Pancreas (tissue), 10 donors: Measurements from ENCODE around the gene ASTN2. TPM values are rescaled to one million over a fixed set of nuclear protein-coding genes. Genes with fewer than 3 reads are reported as not detected.

ENCODE experiments used
- ATAC-seq, 4 donors: fragments of 200-7000 bp; cut with Tn5 transposase; one replicate each; pipeline versions ENCODE4 v1.8.0 to v1.9.1; 2020; ENCODE audit warnings: mild to moderate bottlenecking in 4 of 4, moderate library complexity in 4 of 4
- DNase-seq, 6 donors: peaks; one replicate each; pipeline ENCODE4 v3.0.0-alpha.2; 2020
- FAIRE-seq: peaks from 2 replicates; lab custom pipeline; 2012; peaks lifted over from hg19 to GRCh38; lab: Jason Lieb, UNC
- H3K27ac ChIP-seq, 4 donors: fragments of 200-600 bp; sonication (generic); 1 replicate in 3 of 4; 2 replicates in 1 of 4; pipeline versions ENCODE4 v1.5.0 to v1.8.0; 2020
- H3K27me3 ChIP-seq, 4 donors: fragments of 200-600 bp; one replicate each; pipeline ENCODE4 v1.8.0; 2021
- H3K36me3 ChIP-seq, 3 donors: fragments of 200-600 bp; sonication (generic) in 1 of 3; one replicate each; pipeline versions ENCODE4 v1.5.0 to v1.8.0; 2020 to 2021
- H3K4me1 ChIP-seq, 3 donors: fragments of 200-600 bp; one replicate each; pipeline ENCODE4 v1.8.0; 2021
- H3K4me3 ChIP-seq, 4 donors: fragments of 200-600 bp; sonication (generic) in 2 of 4; one replicate each; pipeline versions ENCODE4 v1.5.0 to v1.8.0; 2020 to 2021
- H3K9me3 ChIP-seq, 4 donors: fragments of 200-600 bp; one replicate each; pipeline ENCODE4 v1.8.0; 2021
- CTCF ChIP-seq, 4 donors: fragments of 200-600 bp; sonication (generic) in 3 of 4; IDR thresholded peaks; one replicate each; pipeline versions ENCODE4 v1.5.0 to v1.8.0; 2021; ENCODE audit warnings: antibody characterized with exemption in 4 of 4
- WGBS, 2 donors: extraction: QIAGEN DNeasy Blood & Tissue Kit; methylation state at CpG; one replicate each; pipeline ENCODE4 v1.1.7; 2013; 5-methylcytosine and 5-hydroxymethylcytosine counted together
- intact Hi-C, 3 donors: fragments of 100-400 bp; cut with DNase I; formaldehyde crosslinking; loops; one replicate each; pipeline versions ENCODE4 v1.11.1 to v1.14.2; 2022
- polyA plus RNA-seq, 2 donors: library from polyadenylated mRNA; stranded (reverse); fragments of 200-250 nt; gene quantifications; one replicate each; pipeline ENCODE4 v1.2.3, GENCODE V29; 2013
- total RNA-seq, 6 donors: library from RNA; stranded (reverse); fragmentation: NEBNext Ultra II Directional in 4 of 6; extraction: Animal tissue kit (Norgen Biotek cat#: 25700) in 4 of 6; gene quantifications; one replicate each; pipeline versions ENCODE4 v1.2.1 to v1.2.4, GENCODE V29; 2021 to 2023
- donor health status: healthy with polysubstance abuse.
- donor health status: DM: no; HTN: no; CAD: no; lungs with moderate emphysema.
- donor health status: DM: no; HTN: no; CAD: no.
- donor health status: control.
- donor health status: control.
- donor health status: Bipolar disorder and iron deficiency.
- donor health status: DM: yes; HTN: yes; CAD: no.
- donor health status: DM: no; HTN: no; CAD: no.
- donor health status: DM: no; HTN: no; CAD: no.
- donor health status: DM: yes; HTN: yes; CAD: no.

Gene ASTN2
- total and polyA plus RNA-seq, 8 donors = 1.3 to 11.9 (median 6.7) TPM

GRCh38 chr9:116466271-116467235 is 948.3 kb downstream of the ASTN2 start:
- H3K4me1 ChIP-seq = peaks cover 0 to 31% (median 26%) of the 10 kb centered on the region in 3 donors
- no peaks in the 10 kb centered on the region for H3K9me3 ChIP-seq
- peak in 3 of 6 donors; percentile 35 to 66 (median 42) for DNase-seq
- peak overlapping the region in 3 of 4 donors; percentile 15 to 63 (median 52) for H3K27ac ChIP-seq
- WGBS, 2 donors = 48 to 51% methylated on average over 5 of the region's 5 CpGs
- ATAC-seq = peak; percentile 79 to 88 (median 85)
- intact Hi-C loops = no loop called here
- FAIRE-seq = no peak
- H3K27me3 ChIP-seq = no peaks in the 10 kb centered on the region
- H3K36me3 ChIP-seq = no peaks in the 10 kb centered on the region
- TF ChIP-seq CTCF (IDR thresholded peaks at IDR 0.05) = no peak
- no peak overlapping the region for H3K4me3 ChIP-seq

- H3K27ac ChIP-seq = peak overlapping the region in 3 of 4 donors; percentile 13 to 63 (median 52)
- no peaks in the 10 kb centered on the region for H3K9me3 ChIP-seq
- peaks cover 0 to 31% (median 26%) of the 10 kb centered on the region in 3 donors for H3K4me1 ChIP-seq
- H3K36me3 ChIP-seq = no peaks in the 10 kb centered on the region
- FAIRE-seq = no peak
- peak in 1 of 6 donors; percentile 22 for DNase-seq
- TF ChIP-seq CTCF (IDR thresholded peaks at IDR 0.05) = no peak
- 42 to 45% methylated on average over 9 of the region's 9 CpGs for WGBS, 2 donors
- intact Hi-C loops = no loop called here
- no peak overlapping the region for H3K4me3 ChIP-seq
- no peaks in the 10 kb centered on the region for H3K27me3 ChIP-seq
- ATAC-seq = peak; percentile 5 to 52 (median 20)
Measured at GRCh38 chr9:116465576-116466270, 949.1 kb downstream of the ASTN2 start.

GRCh38 chr9:116464987-116465571 is 949.8 kb downstream of the ASTN2 start:
- Histone ChIP-seq H3K9me3 (no peaks in the 10 kb centered on the region), H3K4me3 (no peak overlapping the region), H3K27ac (peak overlapping the region in 3 of 4 donors; percentile 13 to 63 (median 52)), H3K4me1 (peaks cover 0 to 31% (median 26%) of the 10 kb centered on the region in 3 donors), H3K36me3 (no peaks in the 10 kb centered on the region), H3K27me3 (no peaks in the 10 kb centered on the region)
- intact Hi-C loops = no loop called here
- DNase-seq (peak; percentile 49 to 86 (median 78)), FAIRE-seq (no peak), ATAC-seq (peak; percentile 81 to 91 (median 88))
- no peak for TF ChIP-seq CTCF (IDR thresholded peaks at IDR 0.05)
- WGBS, 2 donors = 32 to 40% methylated on average over 12 of the region's 12 CpGs

GRCh38 chr9:116464423-116464822 is 950.4 kb downstream of the ASTN2 start:
- Histone ChIP-seq H3K36me3 (no peaks in the 10 kb centered on the region), H3K27ac (peak overlapping the region in 2 of 4 donors; percentile 52 to 63), H3K4me1 (peaks cover 0 to 31% (median 26%) of the 10 kb centered on the region in 3 donors), H3K27me3 (no peaks in the 10 kb centered on the region), H3K9me3 (no peaks in the 10 kb centered on the region), H3K4me3 (no peak overlapping the region)
- FAIRE-seq = no peak
- DNase-seq = no peak
- ATAC-seq = no peak
- intact Hi-C loops = no loop called here
- no peak for TF ChIP-seq CTCF (IDR thresholded peaks at IDR 0.05)
